ENCODE data around the gene P3H2. TPM values are rescaled to one million over a fixed set of nuclear protein-coding genes. Genes with fewer than 3 reads are reported as not detected.

The P3H2 gene
- total and polyA plus RNA-seq, 11 donors = 0.55 to 24.8 (median 3.8) TPM

- no peak overlapping the region for H3K4me3 ChIP-seq
- no peaks in the 10 kb centered on the region for H3K36me3 ChIP-seq
- intact Hi-C loops (cut with DNase I) = loop anchor here in 1 of 10 donors (10.0 kb wide), 1 partner anchor 125 kb away; no protein-coding TSS in a partner anchor
- no peak for ATAC-seq
- 67 to 86% (median 83%) methylated on average over 4 of the region's 4 CpGs for WGBS, 4 donors
- no peak for DNase-seq
- no peak for TF ChIP-seq POLR2A (IDR thresholded peaks at IDR 0.05)
- no peak for TF ChIP-seq CTCF (IDR thresholded peaks at IDR 0.05)
- no peak overlapping the region for H3K27ac ChIP-seq
- no peaks in the 10 kb centered on the region for H3K9me3 ChIP-seq
- no peaks in the 10 kb centered on the region for H3K27me3 ChIP-seq
- peaks cover 0 to 26% (median 6%) of the 10 kb centered on the region in 12 donors for H3K4me1 ChIP-seq
These were observed 31.0 kb downstream of the P3H2 start for GRCh38 chr3:190089711-190090110.

- WGBS, 4 donors = 66 to 78% (median 74%) methylated on average over 9 of the region's 9 CpGs
- no peaks in the 10 kb centered on the region for H3K27me3 ChIP-seq
- no peaks in the 10 kb centered on the region for H3K36me3 ChIP-seq
- no peak overlapping the region for H3K27ac ChIP-seq
- intact Hi-C loops (cut with DNase I) = loop anchor here in 1 of 10 donors (10.0 kb wide), 1 partner anchor 124 kb away; no protein-coding TSS in a partner anchor
- no peak for DNase-seq
- no peak overlapping the region for H3K4me3 ChIP-seq
- ATAC-seq = no peak
- H3K9me3 ChIP-seq = no peaks in the 10 kb centered on the region
- TF ChIP-seq POLR2A (IDR thresholded peaks at IDR 0.05) = no peak
- no peak for TF ChIP-seq CTCF (IDR thresholded peaks at IDR 0.05)
- peaks cover 0 to 18% (median under 1%) of the 10 kb centered on the region in 12 donors for H3K4me1 ChIP-seq
These were observed 31.8 kb downstream of the P3H2 start for GRCh38 chr3:190088890-190089289.

- 65 to 77% (median 70%) methylated on average over 2 of the region's 2 CpGs for WGBS, 4 donors
- DNase-seq = no peak
- H3K4me3 ChIP-seq = no peak overlapping the region
- no peak for ATAC-seq
- no peak overlapping the region for H3K27ac ChIP-seq
- intact Hi-C loops (cut with DNase I) = loop anchor here in 1 of 10 donors (10.0 kb wide), 1 partner anchor 121 kb away; no protein-coding TSS in a partner anchor
- TF ChIP-seq CTCF (IDR thresholded peaks at IDR 0.05) (no peak), POLR2A (IDR thresholded peaks at IDR 0.05) (no peak)
- H3K9me3 ChIP-seq = no peaks in the 10 kb centered on the region
- no peaks in the 10 kb centered on the region for H3K36me3 ChIP-seq
- H3K27me3 ChIP-seq = no peaks in the 10 kb centered on the region
- H3K4me1 ChIP-seq = no peaks in the 10 kb centered on the region
These were observed 34.5 kb downstream of the P3H2 start for GRCh38 chr3:190086191-190086590.

- ATAC-seq (no peak), DNase-seq (no peak)
- Histone ChIP-seq H3K9me3 (no peaks in the 10 kb centered on the region), H3K4me3 (no peak overlapping the region), H3K27ac (no peak overlapping the region), H3K27me3 (no peaks in the 10 kb centered on the region), H3K4me1 (no peaks in the 10 kb centered on the region), H3K36me3 (no peaks in the 10 kb centered on the region)
- 59 to 96% (median 87%) methylated on average over 3 of the region's 3 CpGs for WGBS, 4 donors
- TF ChIP-seq POLR2A (IDR thresholded peaks at IDR 0.05) (no peak), CTCF (IDR thresholded peaks at IDR 0.05) (no peak)
- intact Hi-C loops (cut with DNase I) = loop anchor here in 1 of 10 donors (10.0 kb wide), 1 partner anchor 120 kb away; no protein-coding TSS in a partner anchor
These were observed 35.7 kb downstream of the P3H2 start for GRCh38 chr3:190084983-190085382.
